ENCODE measurements around the gene ECHDC1. TPM values are rescaled to one million over a fixed set of nuclear protein-coding genes. Genes with fewer than 3 reads are reported as not detected.
A peak's percentile ranks its signal among the peaks of the same experiment; 100 is the strongest.

Gene ECHDC1
- total RNA-seq, 8 experiments from 2014 or later, result 48.7 to 85.8 (median 64.8) TPM

DNA sequence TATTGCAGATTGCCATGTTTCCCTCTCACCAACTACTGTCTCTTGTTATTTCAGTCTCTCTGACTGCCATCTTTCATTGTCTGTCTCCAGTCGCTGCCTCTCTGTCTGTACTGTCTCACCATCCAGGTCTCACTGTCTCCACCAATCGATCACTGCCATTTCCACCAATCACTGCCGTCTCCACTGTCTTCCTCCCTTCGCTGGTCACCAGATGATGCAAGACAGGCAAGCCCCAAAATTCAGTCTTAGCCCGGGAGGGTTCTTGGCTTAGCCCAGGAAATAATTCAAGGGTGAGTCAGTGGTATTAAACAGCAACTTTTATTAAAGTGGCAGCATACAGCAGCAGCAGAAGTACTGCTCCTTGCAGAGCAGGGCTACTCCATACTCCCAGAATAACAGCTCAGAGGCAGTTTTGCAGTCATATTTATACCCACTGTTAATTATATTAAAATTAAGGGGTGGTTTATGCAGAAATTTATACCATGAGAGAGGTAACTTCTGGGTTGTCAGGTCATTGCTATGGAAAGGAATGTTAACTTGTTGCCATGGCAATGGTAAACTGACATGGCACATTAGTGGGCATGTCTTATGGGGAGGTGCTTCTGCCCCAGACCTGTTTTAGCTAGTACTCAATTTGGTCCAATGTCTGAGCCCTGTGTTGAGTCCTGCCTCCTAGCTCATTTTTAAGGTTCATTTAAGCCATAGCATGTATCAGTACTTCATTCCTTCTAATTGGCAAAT lies 23.0 kb upstream of the ECHDC1 start:
- H3K4me1 ChIP-seq (replicated peaks in 1 of 2), result no peaks in the 10 kb centered on the region
- in situ Hi-C loops (cut with MboI; ENCODE audit: low pct_unique_long_range_greater_than_20kb in 2 of 9, low sequenced_read_pairs in 9 of 9, unreplicated experiment in 9 of 9), result no loop called here
- no peak overlapping the region for H3K4me3 ChIP-seq
- 14 to 100% (median 67%) methylated on average over 1 to 5 of the region's 5 CpGs; no CpG with 5 or more reads in 5 of the 10 experiments for WGBS, 10 experiments
- ATAC-seq (replicated peaks in 6 of 8), result peak in 7 of 8 experiments; percentile 22 to 97 (median 70)
- no peak overlapping the region for H3K27ac ChIP-seq

DNA sequence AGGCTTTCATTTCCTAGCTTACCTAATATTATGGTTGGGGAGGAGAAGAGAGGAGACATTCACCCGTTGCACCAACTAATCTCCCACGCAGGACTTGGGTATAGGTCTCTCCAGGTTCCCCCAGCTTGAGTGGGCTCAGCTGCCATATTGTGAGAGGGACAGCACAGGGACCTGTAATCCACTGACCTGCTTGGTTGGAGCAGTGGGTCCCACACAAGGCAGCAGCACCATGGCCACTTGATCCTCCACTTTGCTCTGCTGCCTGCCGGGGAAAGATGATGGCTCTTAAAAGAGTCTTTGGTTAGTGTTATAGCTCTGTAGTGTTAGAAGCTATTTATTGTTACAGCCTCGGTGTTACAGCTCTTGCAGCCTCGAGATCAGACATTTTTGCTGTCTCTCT lies 22.5 kb upstream of the ECHDC1 start:
- Histone ChIP-seq H3K4me3 (no peak overlapping the region), H3K27ac (no peak overlapping the region), H3K4me1 (replicated peaks in 1 of 2) (no peaks in the 10 kb centered on the region)
- ATAC-seq (replicated peaks in 6 of 8), result no peak
- WGBS, 10 experiments, result 69 to 100% (median 96%) methylated on average over 1 to 5 of the region's 5 CpGs; no CpG with 5 or more reads in 1 of the 10 experiments
- in situ Hi-C loops (cut with MboI; ENCODE audit: low pct_unique_long_range_greater_than_20kb in 2 of 9, low sequenced_read_pairs in 9 of 9, unreplicated experiment in 9 of 9), result no loop called here

DNA sequence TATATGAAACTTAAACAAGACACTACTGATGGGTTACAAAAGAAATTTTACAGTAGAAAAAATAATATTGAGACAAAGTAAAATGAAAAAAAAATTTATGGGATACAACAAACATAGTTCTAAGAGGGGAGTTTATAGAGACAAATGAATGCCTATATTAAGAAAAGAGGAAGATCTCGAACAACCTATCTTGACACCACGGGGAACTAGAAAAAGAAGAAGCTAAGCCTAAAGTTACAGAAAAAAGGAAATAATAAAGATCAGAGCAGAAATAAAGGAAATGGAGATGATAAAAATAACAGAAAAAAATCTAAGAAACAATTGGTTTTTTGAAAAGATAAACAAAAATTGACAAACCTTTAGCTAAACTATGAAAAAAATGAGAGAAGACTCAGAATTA lies 9.1 kb upstream of the ECHDC1 start:
- no peaks in the 10 kb centered on the region for H3K4me1 ChIP-seq (replicated peaks in 1 of 2)
- no peak overlapping the region for H3K27ac ChIP-seq
- in situ Hi-C loops (cut with MboI; ENCODE audit: low pct_unique_long_range_greater_than_20kb in 2 of 9, low sequenced_read_pairs in 9 of 9, unreplicated experiment in 9 of 9), result no loop called here
- H3K4me3 ChIP-seq, result no peak overlapping the region
- no peak for ATAC-seq (replicated peaks in 6 of 8)
- whole genome bisulfite sequencing, 10 experiments, result 91 to 100% (median 96%) methylated on average over 2 of the region's 2 CpGs

DNA sequence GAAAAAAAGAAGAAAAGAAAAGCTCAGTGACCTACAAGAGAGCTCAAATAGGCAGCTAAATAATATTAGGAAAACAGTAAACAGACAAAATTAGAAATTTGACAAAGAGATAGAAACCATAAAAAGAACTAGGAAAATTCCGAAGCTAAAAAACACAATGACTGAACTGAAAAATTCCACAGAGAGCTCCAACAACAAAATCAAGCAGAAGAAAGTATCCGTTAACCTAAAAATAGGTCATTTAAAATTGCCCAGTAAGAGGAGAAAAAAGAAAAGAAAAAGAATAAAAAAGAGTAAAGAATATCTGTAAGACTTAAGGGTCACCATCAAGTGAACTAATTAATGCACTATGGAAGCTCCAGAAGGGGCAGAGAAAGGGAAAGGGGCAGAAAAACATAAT lies 6.6 kb upstream of the ECHDC1 start:
- 89 to 100% (median 96%) methylated on average over 1 to 2 of the region's 2 CpGs for WGBS, 10 experiments
- Histone ChIP-seq H3K27ac (no peak overlapping the region), H3K4me1 (replicated peaks in 1 of 2) (peaks cover 0 to 2% of the 10 kb centered on the region in 2 donors), H3K4me3 (no peak overlapping the region)
- in situ Hi-C loops (cut with MboI; ENCODE audit: low pct_unique_long_range_greater_than_20kb in 2 of 9, low sequenced_read_pairs in 9 of 9, unreplicated experiment in 9 of 9), result no loop called here
- no peak for ATAC-seq (replicated peaks in 6 of 8)

DNA sequence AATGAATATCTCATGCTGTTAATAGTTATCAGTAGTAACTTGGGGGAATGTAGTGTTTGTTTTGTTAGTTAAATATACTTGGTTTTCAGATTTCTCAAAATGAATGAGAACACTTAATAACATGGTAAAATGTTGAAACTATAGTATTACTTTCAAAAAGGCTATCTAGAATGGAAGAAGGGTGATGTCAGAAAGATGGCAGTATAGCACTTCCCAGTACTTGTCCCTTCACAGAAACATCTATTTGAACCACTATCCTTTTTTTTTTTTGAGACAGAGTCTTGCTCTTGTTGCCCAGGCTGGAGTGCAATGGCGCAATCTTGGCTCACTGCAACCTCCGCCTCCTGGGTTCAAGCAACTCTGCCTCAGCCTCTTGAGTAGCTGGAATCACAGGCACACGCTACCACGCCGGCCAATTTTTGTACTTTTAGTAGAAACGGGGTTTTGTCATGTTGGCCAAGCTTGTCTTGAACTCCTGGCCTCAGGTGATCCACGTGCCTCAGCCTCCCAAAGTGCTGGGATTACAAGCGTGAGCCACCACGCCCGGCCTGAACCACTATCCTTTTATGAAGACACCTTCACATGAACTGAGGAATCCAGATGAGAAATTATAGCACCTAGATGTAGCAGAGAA lies 4.7 kb upstream of the ECHDC1 start:
- H3K27ac ChIP-seq, result no peak overlapping the region
- H3K4me3 ChIP-seq, result no peak overlapping the region
- 93 to 100% (median 100%) methylated on average over 3 to 6 of the region's 10 CpGs; no CpG with 5 or more reads in 3 of the 10 experiments for WGBS, 10 experiments
- H3K4me1 ChIP-seq (replicated peaks in 1 of 2), result peaks cover 0 to 6% of the 10 kb centered on the region in 2 donors
- in situ Hi-C loops (cut with MboI; ENCODE audit: low pct_unique_long_range_greater_than_20kb in 2 of 9, low sequenced_read_pairs in 9 of 9, unreplicated experiment in 9 of 9), result no loop called here
- no peak for ATAC-seq (replicated peaks in 6 of 8)

DNA sequence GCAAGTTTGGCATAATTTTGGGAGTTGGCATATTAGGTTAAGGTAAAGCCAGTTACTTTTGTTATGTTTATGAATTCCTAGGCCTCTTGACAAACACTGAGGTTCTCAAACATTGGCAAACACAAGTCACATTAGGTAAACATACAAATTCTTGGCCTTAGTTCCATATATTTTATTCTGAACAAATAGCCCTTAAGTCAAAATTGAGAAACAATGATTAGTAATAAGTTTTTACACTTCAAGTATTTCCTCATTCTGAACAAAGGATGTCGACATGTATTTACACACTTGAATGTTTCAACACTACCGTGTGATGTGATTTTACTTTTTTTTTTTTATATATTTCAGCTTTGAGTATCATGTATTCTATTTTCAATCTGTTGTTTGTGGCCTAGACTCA lies 3.8 kb upstream of the ECHDC1 start:
- ATAC-seq (replicated peaks in 6 of 8), result no peak
- Histone ChIP-seq H3K27ac (no peak overlapping the region), H3K4me3 (no peak overlapping the region), H3K4me1 (replicated peaks in 1 of 2) (peaks cover 0 to 6% of the 10 kb centered on the region in 2 donors)
- in situ Hi-C loops (cut with MboI; ENCODE audit: low pct_unique_long_range_greater_than_20kb in 2 of 9, low sequenced_read_pairs in 9 of 9, unreplicated experiment in 9 of 9), result no loop called here
- WGBS, 10 experiments, result 71 to 100% (median 93%) methylated on average over 1 to 2 of the region's 2 CpGs; no CpG with 5 or more reads in 2 of the 10 experiments

DNA sequence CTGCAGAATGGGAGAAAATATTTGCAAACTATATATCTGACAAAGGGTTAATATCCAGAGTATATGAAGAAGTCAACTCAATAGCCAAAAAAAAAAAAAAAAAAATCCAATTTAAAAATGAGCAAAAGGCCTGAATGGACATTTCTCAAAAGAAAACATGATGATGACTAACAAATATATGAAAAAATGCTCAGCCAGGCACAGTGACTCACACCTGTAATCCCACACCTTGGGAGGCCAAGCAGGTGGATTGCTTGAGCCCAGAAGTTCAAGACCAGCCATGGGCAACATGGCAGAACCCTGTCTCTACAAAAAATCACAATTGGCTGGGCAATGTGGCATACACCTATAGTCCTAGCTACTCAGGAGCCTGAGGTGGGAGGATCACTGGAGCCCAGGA lies 2.1 kb upstream of the ECHDC1 start:
- Histone ChIP-seq H3K4me1 (replicated peaks in 1 of 2) (peaks cover 8 to 20% of the 10 kb centered on the region in 2 donors), H3K27ac (no peak overlapping the region), H3K4me3 (no peak overlapping the region)
- no peak for ATAC-seq (replicated peaks in 6 of 8)
- in situ Hi-C loops (cut with MboI; ENCODE audit: low pct_unique_long_range_greater_than_20kb in 2 of 9, low sequenced_read_pairs in 9 of 9, unreplicated experiment in 9 of 9), result no loop called here

DNA sequence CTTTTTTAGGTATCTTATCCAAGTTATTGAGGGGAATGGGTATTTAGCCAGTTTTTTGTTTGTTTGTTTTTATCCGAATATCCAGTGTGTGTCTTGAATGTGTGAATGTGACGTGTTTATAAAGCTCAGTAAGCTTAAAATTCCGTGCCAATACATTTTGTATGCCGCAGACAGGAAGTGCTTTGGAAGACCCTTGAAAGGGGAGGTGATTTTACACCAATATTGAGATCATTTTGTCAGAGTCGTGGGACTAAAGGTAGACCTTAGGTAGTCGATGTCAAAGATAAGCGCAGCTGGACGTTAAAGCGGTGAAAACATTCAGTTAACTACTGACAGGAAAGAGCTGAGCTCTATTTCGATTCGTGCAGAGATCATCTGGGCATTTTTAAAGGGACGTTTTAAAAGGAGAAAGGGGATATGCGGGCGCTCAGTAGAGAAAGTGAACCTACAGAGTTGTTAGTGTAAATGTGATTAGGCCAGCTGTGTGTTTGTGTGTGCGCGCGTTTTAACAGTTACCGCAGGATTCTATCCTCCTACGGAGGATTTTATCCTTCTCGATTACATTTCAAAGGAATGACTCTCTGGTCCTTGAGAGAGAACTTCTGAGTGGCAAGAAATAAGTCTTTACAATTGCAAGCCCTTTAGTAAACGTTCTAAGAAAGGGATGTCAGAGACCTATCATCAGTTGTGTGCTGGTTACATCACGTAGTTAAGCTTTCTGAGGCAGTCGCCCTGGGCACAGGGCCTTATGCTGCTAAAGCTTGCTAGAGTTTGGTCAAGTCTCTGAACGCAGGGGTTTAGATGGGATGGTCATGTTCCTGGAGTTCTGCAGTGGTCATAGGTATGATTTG lies 625 bp upstream of the ECHDC1 start:
- peak overlapping the region; percentile 72 to 84 for H3K27ac ChIP-seq
- WGBS, 10 experiments, result 0 to 11% (median 2%) methylated on average over 1 to 22 of the region's 24 CpGs; no CpG with 5 or more reads in 1 of the 10 experiments
- in situ Hi-C loops (cut with MboI; ENCODE audit: low pct_unique_long_range_greater_than_20kb in 2 of 9, low sequenced_read_pairs in 9 of 9, unreplicated experiment in 9 of 9), result no loop called here
- H3K4me3 ChIP-seq, result peak overlapping the region; percentile 47 to 84 (median 64)
- H3K4me1 ChIP-seq (replicated peaks in 1 of 2), result peaks cover 14 to 26% of the 10 kb centered on the region in 2 donors
- ATAC-seq (replicated peaks in 6 of 8), result peak in 5 of 8 experiments; percentile 17 to 29 (median 25)

DNA sequence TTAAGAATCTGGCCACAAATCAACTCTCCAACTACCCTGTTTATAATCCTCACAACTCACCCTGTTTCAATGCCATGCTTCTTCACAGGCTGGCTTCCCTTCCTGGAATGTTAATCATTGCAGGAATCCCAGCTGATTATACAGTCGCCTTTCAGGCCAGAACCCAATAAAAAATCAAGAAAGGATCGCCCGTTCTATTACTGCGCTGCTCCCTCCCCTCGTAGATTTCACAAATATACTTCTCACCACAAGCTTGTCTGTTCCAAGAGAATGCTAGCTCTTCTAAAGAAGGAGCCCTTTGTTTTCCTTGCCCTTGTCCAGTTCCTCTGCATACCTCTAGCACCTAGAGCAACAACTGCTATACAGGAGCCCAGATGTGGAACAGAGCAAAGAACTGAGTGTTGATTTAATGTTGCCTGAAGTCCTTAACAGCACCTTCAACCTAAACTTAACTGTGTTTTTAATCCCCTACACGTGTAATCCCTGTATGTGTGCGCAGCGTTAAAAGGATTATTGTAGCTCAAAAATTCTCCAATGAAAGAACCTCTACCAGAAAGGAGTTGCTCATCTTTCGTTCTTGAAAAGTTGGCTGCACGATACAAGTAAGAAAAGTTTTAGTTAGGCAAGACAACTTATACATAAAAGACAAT lies 988 bp downstream of the ECHDC1 start:
- Histone ChIP-seq H3K4me1 (replicated peaks in 1 of 2) (peaks cover 14 to 31% of the 10 kb centered on the region in 2 donors), H3K4me3 (peak overlapping the region; percentile 47 to 84 (median 64)), H3K27ac (peak overlapping the region; percentile 72 to 84)
- ATAC-seq (replicated peaks in 6 of 8), result peak; percentile 2 to 64 (median 16)
- in situ Hi-C loops (cut with MboI; ENCODE audit: low pct_unique_long_range_greater_than_20kb in 2 of 9, low sequenced_read_pairs in 9 of 9, unreplicated experiment in 9 of 9), result no loop called here
- 0 to 25% (median 4%) methylated on average over 2 to 9 of the region's 10 CpGs; no CpG with 5 or more reads in 1 of the 10 experiments for WGBS, 10 experiments

DNA sequence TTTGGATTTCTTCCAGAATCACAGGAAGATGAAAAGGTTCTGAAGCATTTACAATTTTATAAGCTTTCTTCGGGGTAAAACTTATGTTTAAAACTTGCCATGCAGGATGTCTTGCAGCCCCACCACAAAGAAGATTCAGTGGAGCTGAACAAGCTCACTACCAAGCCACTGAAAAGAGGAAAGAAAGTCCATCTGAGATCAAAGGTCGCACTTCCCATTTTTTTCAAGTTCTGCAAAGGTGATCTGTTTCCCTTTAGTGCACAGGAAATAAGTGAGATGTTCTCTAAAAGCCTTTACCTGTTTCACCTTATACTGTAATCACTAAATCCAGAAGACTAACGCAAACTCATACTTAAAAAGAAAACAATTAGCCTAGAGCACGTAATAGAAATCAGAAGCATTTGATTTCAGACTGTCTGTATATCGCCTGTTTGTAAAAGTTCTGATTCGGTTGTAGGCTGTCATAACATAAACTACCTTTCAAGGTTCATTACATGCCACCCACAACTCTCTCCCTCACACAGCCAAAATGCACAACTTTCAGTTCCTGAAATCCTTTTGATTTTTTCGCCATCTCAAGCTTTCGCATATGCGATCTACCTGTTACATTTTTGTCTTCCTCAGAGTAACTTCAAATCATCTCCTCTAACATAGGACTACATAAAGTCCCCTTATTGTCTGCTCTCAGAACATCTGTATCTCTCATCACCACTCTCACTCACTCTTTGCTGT lies 1.8 kb downstream of the ECHDC1 start:
- peaks cover 14 to 33% of the 10 kb centered on the region in 2 donors for H3K4me1 ChIP-seq (replicated peaks in 1 of 2)
- H3K27ac ChIP-seq, result no peak overlapping the region

DNA sequence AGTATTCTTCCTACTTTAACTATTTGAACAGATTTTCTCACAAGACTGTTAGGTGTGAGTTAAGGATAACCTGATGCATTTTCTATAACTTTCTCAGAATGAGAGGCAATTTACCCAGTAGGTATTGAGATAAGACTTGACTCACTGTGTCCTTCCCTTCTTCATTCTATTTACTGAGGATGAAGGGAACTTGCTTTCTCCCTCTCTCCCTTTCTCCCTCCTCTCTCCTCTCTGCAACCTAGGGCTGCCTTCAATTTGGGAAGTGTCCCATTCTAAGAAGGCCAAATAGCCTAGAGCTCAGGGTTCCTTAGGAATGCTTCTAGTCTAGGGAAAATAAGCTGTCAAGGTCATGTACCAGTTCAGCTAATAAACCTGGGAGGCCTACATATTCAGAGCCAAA lies 3.2 kb downstream of the ECHDC1 start:
- no peak overlapping the region for H3K27ac ChIP-seq
- ATAC-seq (replicated peaks in 6 of 8), result no peak
- H3K4me3 ChIP-seq, result no peak overlapping the region
- H3K4me1 ChIP-seq (replicated peaks in 1 of 2), result peaks cover 14 to 35% of the 10 kb centered on the region in 2 donors
- in situ Hi-C loops (cut with MboI; ENCODE audit: low pct_unique_long_range_greater_than_20kb in 2 of 9, low sequenced_read_pairs in 9 of 9, unreplicated experiment in 9 of 9), result no loop called here

More for the DNA sequence above, 1.8 kb downstream of the ECHDC1 start:
- no peak for ATAC-seq (replicated peaks in 6 of 8)
- peak overlapping the region; percentile 47 to 84 (median 64) for H3K4me3 ChIP-seq
- in situ Hi-C loops (cut with MboI; ENCODE audit: low pct_unique_long_range_greater_than_20kb in 2 of 9, low sequenced_read_pairs in 9 of 9, unreplicated experiment in 9 of 9), result no loop called here
- 55 to 86% (median 72%) methylated on average over 2 to 9 of the region's 9 CpGs for WGBS, 10 experiments

DNA sequence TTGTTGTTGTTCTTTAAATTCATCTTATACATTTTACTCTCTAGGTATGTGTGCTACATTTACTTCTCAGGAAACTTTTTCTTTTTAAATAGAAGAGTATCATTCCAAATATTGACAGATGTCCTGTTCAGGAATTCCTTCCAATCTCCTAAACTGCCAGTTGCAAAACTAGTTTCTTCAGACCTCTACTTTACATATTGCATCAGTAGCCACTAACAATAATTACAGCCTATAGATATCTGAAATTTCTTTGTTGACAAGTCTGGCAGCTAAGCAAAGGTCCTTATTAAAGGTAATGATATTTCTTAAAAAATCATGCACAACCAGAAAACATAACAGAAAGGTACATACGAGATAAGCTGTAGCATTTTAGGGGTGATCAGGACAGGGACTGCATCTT lies 4.5 kb downstream of the ECHDC1 start:
- ATAC-seq (replicated peaks in 6 of 8), result no peak
- in situ Hi-C loops (cut with MboI; ENCODE audit: low pct_unique_long_range_greater_than_20kb in 2 of 9, low sequenced_read_pairs in 9 of 9, unreplicated experiment in 9 of 9), result no loop called here
- peaks cover 14 to 29% of the 10 kb centered on the region in 2 donors for H3K4me1 ChIP-seq (replicated peaks in 1 of 2)
- H3K4me3 ChIP-seq, result no peak overlapping the region
- H3K27ac ChIP-seq, result no peak overlapping the region
- 56 to 100% (median 83%) methylated on average over 1 of the region's 1 CpG; no CpG with 5 or more reads in 3 of the 10 experiments for WGBS, 10 experiments

All from motor neuron (in vitro differentiated cells).